Common myeloid progenitor, CD34-positive (primary cell): ENCODE data around the gene PCSK7.
A peak's percentile ranks its signal among the peaks of the same experiment; 100 is the strongest.

Source experiments
- CTCF ChIA-PET: fragments of 350-600 bp; sonication (Branson Sonifier 250); formaldehyde crosslinking; loops from one replicate; lab custom pipeline; 2021; ENCODE audit warnings: antibody characterized with exemption; lab: Charles Lee
- POLR2A ChIA-PET: fragments of 350-600 bp; sonication (Branson Sonifier 250); formaldehyde crosslinking; loops from one replicate; lab custom pipeline; 2021; ENCODE audit warnings: antibody characterized with exemption; lab: Charles Lee
- DNase-seq, 3 donors: peaks; one replicate each; pipeline versions ENCODE4 v3.0.0 to v3.0.0-alpha.2; 2013
- H3K27ac ChIP-seq, 2 experiments: 1 replicate in 1 of 2; 2 replicates in 1 of 2; pipeline ENCODE4 v1.7.0; 2013; ENCODE audit warnings: inconsistent platforms in 2 of 2, low read length in 2 of 2, mild to moderate bottlenecking in 2 of 2, low read depth in 1 of 2, moderate library complexity in 1 of 2; ENCODE audit not compliant: severe bottlenecking in 2 of 2, insufficient read depth in 1 of 2, poor library complexity in 1 of 2
- H3K27me3 ChIP-seq, 5 experiments: replicated peaks in 2 of 5; 1 replicate in 3 of 5; 2 replicates in 2 of 5; pipeline versions ENCODE4 v1.6.1 to v1.7.0; 2013; ENCODE audit warnings: low read length in 4 of 5, mild to moderate bottlenecking in 2 of 5, moderate library complexity in 2 of 5, inconsistent platforms in 1 of 5; ENCODE audit not compliant: insufficient read depth in 5 of 5, control insufficient read depth in 4 of 5
- H3K36me3 ChIP-seq, 4 experiments: 1 replicate in 2 of 4; 2 replicates in 2 of 4; pipeline versions ENCODE4 v1.6.1 to v1.7.0; 2013; ENCODE audit warnings: low read length in 3 of 4, control low read depth in 1 of 4, mild to moderate bottlenecking in 1 of 4; ENCODE audit not compliant: control insufficient read depth in 4 of 4, insufficient read depth in 4 of 4
- H3K4me1 ChIP-seq, 4 experiments: 1 replicate in 3 of 4; 2 replicates in 1 of 4; pipeline versions ENCODE4 v1.6.1 to v1.7.1; 2013; ENCODE audit warnings: low read length in 3 of 4, mild to moderate bottlenecking in 3 of 4, control low read depth in 1 of 4, inconsistent platforms in 1 of 4, moderate library complexity in 1 of 4; ENCODE audit not compliant: control insufficient read depth in 4 of 4, insufficient read depth in 4 of 4; ENCODE audit errors: control extremely low read depth in 1 of 4
- H3K4me3 ChIP-seq, 7 experiments: 1 replicate in 4 of 7; 2 replicates in 3 of 7; pipeline versions ENCODE4 v1.5.1 to v1.7.0; 2013; ENCODE audit warnings: mild to moderate bottlenecking in 7 of 7, low read length in 6 of 7, moderate library complexity in 6 of 7, inconsistent platforms in 2 of 7, low read depth in 2 of 7, control low read depth in 1 of 7; ENCODE audit not compliant: insufficient read depth in 4 of 7, control insufficient read depth in 1 of 7; ENCODE audit errors: extremely low read depth in 1 of 7
- H3K9me3 ChIP-seq, 5 experiments: 1 replicate in 4 of 5; 2 replicates in 1 of 5; pipeline versions ENCODE4 v1.6.1 to v1.7.1; 2013; ENCODE audit warnings: low read length in 4 of 5, mild to moderate bottlenecking in 2 of 5, inconsistent platforms in 1 of 5, low read depth in 1 of 5, moderate library complexity in 1 of 5; ENCODE audit not compliant: control insufficient read depth in 4 of 5, insufficient read depth in 2 of 5; ENCODE audit errors: control extremely low read depth in 1 of 5
- WGBS: methylation state at CpG from one replicate; pipeline ENCODE4 v1.1.5; 2013; ENCODE audit not compliant: insufficient coverage; 5-methylcytosine and 5-hydroxymethylcytosine counted together

The PCSK7 gene

DNA sequence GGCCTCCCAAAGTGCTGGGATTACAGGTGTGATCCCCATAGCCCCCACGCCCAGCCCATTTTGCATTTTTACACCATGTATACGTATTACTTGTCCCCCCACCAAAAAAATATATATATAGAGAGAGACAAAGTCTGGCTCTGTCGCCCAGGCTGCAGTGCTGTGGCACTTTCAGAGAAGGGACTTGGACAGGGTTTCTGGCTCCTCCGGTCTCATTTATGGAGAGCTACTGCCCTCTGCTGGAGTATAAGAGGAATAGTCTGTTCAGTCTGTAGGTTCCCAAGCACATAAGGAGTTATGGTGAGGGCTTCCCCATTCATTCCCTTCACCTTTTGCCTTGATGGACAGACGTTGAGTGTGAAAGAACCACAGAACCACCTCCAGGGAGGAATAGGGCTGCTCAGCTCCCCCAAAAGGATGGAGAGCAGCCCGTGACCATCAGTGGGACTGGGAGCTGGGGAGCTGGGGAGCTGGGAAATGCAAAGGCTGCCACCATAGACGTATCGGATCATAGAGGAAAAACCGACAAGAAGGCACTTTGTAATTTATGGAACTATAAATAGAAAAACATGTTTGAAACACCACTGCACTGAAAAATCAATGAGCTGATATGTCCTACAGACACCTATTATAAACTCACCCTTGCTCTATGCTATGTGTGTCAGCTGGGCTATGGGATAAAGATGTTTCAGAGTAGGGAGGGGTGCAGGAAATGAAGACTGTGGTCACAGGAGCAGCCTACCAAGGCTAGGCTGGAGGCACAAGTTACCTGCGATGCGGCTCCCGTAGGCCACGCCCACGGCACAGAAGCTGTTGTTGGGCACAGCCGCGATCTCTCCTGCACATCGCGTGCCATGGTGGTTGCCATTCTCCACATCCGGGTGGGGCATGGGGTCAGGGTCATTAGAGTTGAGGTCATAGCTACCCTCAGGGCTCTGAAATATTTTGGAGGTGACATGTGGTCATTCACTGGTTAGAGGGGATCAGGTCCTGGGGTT, 5.2 kb downstream of the PCSK7 start:
- Histone ChIP-seq H3K4me3 (no peak overlapping the region), H3K27me3 (no peaks in the 10 kb centered on the region), H3K9me3 (no peaks in the 10 kb centered on the region), H3K36me3 (peaks cover 8 to 65% (median 44%) of the 10 kb centered on the region in 4 experiments), H3K4me1 (peaks cover 9 to 16% (median 14%) of the 10 kb centered on the region in 4 experiments), H3K27ac (no peak overlapping the region)
- WGBS: 88% methylated on average over 12 of the region's 19 CpGs
- ChIA-PET CTCF (interaction anchor here (0.7 to 11.2 kb wide), 27 partner anchors 9 to 504 kb away, joined by 3 to 100 read pairs (median 5); partner anchors contain the start of genes APOA5, PAFAH1B2, SIDT2 and SIK3), POLR2A (interaction anchor here (0.6 kb wide), 1 partner anchor 30 kb away, joined by 3 read pairs; no protein-coding TSS in a partner anchor)
- peak; percentile 76 to 90 (median 84) for DNase-seq

DNA sequence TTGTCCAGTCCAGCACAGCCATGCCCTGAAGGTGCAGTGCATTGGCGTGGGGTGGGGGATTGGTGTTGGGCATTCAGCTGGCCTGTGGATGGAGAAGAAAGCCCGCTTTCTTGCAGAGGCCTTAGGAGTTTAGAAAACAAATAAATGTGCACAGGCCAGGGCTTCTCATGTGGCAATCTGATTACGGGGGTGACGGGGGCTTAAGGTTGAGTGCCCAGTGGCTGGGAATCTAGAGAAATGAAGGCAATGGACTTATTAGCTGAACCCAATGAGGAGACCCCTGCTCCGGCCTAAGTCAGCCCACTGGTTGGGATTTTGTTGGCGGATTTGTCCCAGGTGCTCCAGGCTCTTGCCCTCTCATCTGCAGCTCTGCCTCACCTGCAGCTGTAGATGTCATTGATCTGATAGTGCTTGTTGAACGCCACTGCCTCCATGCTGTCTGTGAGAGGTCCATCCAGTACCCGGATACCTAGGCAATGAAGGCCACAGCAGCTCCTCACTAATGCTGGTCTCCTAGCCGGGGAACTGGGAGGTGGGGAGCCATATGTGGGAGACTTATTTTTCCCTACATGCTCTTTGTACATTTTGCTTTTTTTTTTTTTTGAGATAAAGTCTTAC, 6.2 kb downstream of the PCSK7 start:
- Histone ChIP-seq H3K27me3 (no peaks in the 10 kb centered on the region), H3K27ac (no peak overlapping the region), H3K4me3 (no peak overlapping the region), H3K36me3 (peaks cover 8 to 75% (median 50%) of the 10 kb centered on the region in 4 experiments), H3K9me3 (no peaks in the 10 kb centered on the region), H3K4me1 (peaks cover 0 to 6% (median 4%) of the 10 kb centered on the region in 4 experiments)
- WGBS: 99% methylated on average over 9 of the region's 9 CpGs
- POLR2A ChIA-PET: no interaction called here
- CTCF ChIA-PET: interaction anchor here (0.6 to 11.2 kb wide), 17 partner anchors 8 to 493 kb away, joined by 3 to 100 read pairs (median 9); partner anchors contain the start of genes APOA5, PAFAH1B2, SIDT2 and SIK3
- DNase-seq: no peak

DNA sequence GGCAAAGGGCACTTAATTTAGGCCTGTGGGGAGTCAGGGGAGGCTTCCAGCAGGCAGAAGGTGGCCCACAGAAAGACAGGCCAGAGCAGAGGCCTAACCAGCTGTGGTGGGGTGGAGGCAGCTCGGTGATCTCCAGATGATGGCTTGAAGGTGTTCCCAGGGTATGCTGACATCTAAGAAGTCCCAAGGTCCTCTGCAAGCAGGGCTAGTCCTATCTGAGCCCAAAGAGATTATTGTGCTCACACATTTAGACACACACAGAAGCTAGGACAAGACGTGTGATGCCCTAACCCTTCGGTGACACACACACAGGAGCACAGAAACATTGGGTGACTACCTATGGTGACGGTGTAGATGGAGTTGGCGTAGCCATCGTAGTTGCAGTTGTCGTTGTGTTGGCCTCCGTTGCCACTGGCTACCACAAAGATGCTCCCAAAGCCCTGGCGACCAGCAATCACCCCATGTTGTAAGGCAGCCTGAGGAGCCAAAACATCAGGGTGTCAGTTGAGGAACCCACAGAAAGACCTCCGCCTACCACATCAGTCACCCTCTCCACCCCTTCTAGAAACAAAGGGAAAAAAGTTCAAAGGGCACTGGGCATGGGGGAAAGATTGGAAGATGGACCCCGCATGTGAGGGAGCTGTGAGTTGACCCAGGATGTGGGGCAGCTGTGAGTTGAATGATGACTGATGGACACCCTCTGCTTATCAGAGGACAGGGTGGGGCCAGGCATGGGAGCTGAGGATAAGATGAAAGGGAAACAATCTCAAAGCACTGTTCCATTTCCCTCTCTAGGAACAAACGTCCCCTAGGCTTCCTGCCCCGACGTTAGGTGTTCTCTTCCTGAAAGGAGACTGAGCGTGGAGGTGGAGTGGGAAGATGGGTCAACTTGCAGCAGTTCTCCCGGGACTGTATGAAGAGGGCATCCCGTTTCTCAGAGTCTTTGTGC, 7.9 kb downstream of the PCSK7 start:
- Histone ChIP-seq H3K4me3 (no peak overlapping the region), H3K36me3 (peaks cover 8 to 80% (median 57%) of the 10 kb centered on the region in 4 experiments), H3K9me3 (no peaks in the 10 kb centered on the region), H3K27me3 (no peaks in the 10 kb centered on the region), H3K27ac (no peak overlapping the region), H3K4me1 (no peaks in the 10 kb centered on the region)
- WGBS: 92% methylated on average over 11 of the region's 17 CpGs
- ChIA-PET POLR2A (no interaction called here), CTCF (interaction anchor here (1.1 to 11.2 kb wide), 4 partner anchors 30 to 118 kb away, joined by 3 to 100 read pairs (median 3); partner anchors contain the start of gene SIDT2)
- no peak for DNase-seq

DNA sequence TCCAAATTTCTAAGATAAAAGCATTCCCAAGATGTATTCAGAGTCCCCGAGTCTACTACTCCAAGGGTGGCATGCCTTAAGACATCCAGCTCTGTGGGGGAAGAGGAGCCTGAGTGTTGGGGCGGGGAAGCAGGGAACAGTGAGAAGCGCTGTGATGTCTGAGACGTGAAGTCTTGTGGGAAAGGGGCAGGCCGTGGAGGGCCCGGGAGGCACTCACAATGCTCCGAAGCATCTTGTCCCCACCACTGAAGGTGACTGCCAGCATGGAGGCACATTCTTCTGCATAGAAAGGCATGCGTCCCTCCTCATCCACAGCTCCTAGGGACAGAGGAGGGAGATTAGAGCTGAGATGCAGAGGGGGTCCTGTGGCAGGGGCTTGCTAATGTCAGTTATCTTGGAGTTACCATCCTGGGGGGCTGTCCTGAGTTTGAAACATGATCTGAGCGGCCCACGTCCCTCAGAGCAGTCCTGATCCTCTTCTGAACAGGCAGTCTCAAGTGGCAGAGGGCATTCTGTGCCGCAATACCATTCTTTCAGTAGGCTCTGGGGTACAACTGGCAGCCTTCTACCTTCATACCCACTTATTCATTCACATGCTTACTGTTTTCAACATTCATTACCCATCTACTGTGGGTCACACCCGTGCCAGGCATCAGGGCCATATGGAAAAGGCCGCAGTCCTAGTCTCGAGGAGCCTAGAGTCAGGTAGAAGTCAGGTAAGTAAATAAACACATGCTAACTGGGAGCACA, 8.7 kb downstream of the PCSK7 start:
- ChIA-PET CTCF (interaction anchor here (1.1 to 11.2 kb wide), 3 partner anchors 44 to 79 kb away, joined by 3 to 100 read pairs (median 3); partner anchors contain the start of genes PAFAH1B2 and SIDT2), POLR2A (no interaction called here)
- no peak for DNase-seq
- H3K27ac ChIP-seq: no peak overlapping the region
- H3K4me3 ChIP-seq: no peak overlapping the region
- no peaks in the 10 kb centered on the region for H3K27me3 ChIP-seq
- WGBS: over 99% methylated on average over 13 of the region's 14 CpGs
- H3K36me3 ChIP-seq: peaks cover 4 to 83% (median 59%) of the 10 kb centered on the region in 4 experiments
- H3K9me3 ChIP-seq: no peaks in the 10 kb centered on the region
- no peaks in the 10 kb centered on the region for H3K4me1 ChIP-seq

DNA sequence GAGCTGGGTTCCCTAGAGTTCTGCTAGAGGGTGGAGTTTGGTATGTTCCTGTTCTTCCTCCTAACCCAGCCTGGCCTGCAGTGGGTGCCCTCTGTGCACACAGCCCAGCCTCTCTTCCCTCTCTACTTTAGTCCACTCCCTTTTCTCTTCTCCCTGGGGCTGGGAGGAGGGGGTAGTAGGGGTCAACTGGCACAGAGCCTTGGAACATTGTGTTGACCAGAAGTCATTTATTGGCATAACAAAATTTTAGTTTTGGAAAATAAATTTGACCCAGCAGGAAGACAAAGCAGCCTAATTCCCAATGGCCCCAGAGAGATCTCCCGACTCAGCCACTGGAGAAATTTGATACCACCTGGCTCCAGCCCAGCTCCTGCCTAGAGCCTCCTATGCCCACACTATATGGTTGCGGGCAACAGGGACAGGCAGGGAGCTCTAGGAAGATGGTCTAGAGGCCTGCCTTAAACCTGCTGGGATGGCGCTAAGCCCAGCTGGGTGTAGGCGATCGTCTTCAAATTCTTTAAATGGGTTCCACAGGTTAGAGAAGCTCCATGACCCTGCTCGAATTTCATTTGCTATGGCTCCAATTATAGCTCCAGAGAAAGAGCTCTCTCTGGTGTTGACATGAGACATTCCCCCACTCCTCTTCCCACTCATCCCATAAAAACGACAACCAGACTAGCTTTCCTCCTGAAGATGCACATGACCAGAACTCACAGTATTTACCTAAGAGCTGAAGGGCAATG, 9.9 kb downstream of the PCSK7 start:
- 94% methylated on average over 7 of the region's 7 CpGs for WGBS
- ChIA-PET POLR2A (no interaction called here), CTCF (interaction anchor here (1.1 to 11.2 kb wide), 5 partner anchors 8 to 431 kb away, joined by 3 to 100 read pairs (median 4); partner anchors contain the start of genes PAFAH1B2, PCSK7 and SIDT2)
- H3K27ac ChIP-seq: no peak overlapping the region
- H3K4me1 ChIP-seq: no peaks in the 10 kb centered on the region
- H3K9me3 ChIP-seq: no peaks in the 10 kb centered on the region
- no peak overlapping the region for H3K4me3 ChIP-seq
- H3K36me3 ChIP-seq: peaks cover 3 to 84% (median 66%) of the 10 kb centered on the region in 4 experiments
- no peak for DNase-seq
- H3K27me3 ChIP-seq: no peaks in the 10 kb centered on the region
